Measurements from ENCODE around the gene ADCY2.

DNA sequence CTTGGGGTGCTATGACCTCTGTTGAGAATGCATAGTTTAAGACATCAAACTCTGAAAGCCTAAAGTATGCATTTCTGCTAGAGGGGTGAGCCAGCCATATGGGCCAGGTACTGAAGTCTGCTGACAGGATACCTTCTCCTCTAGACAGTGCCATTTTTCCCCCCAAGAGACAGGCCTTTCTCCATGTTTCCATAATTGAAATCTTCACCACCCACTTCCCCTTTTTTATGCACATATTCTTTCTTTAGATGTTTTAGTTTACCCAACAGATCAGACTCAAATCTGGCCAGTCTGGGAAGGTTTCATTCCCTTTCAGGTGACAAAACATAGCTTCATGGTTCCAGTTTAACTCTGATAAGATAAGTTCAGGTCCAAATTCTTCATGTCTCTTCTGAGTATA, 212.8 kb downstream of the ADCY2 start:
- TF ChIP-seq ZFP30 (CRISPR knock-in tag; IDR thresholded peaks at IDR 0.05) (no peak), ZNF70 (CRISPR knock-in tag; IDR thresholded peaks at IDR 0.05) (no peak), ZFP3 (CRISPR knock-in tag; IDR thresholded peaks at IDR 0.05) (no peak), ARNTL (CRISPR knock-in tag; IDR thresholded peaks at IDR 0.05; ENCODE audit: borderline replicate concordance, low read depth) (no peak), TCF4 (CRISPR knock-in tag; IDR thresholded peaks at IDR 0.05; ENCODE audit: borderline replicate concordance) (no peak), TOX (CRISPR knock-in tag; IDR thresholded peaks at IDR 0.05; ENCODE audit: borderline replicate concordance) (no peak)
- TF ChIP-seq, protein P1, sequence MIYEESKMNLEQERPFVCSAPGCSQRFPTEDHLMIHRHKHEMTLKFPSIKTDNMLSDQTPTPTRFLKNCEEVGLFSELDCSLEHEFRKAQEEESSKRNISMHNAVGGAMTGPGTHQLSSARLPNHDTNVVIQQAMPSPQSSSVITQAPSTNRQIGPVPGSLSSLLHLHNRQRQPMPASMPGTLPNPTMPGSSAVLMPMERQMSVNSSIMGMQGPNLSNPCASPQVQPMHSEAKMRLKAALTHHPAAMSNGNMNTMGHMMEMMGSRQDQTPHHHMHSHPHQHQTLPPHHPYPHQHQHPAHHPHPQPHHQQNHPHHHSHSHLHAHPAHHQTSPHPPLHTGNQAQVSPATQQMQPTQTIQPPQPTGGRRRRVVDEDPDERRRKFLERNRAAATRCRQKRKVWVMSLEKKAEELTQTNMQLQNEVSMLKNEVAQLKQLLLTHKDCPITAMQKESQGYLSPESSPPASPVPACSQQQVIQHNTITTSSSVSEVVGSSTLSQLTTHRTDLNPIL (CRISPR knock-in tag; IDR thresholded peaks at IDR 0.05; ENCODE audit: low read depth): no peak
- TF ChIP-seq, protein P2, sequence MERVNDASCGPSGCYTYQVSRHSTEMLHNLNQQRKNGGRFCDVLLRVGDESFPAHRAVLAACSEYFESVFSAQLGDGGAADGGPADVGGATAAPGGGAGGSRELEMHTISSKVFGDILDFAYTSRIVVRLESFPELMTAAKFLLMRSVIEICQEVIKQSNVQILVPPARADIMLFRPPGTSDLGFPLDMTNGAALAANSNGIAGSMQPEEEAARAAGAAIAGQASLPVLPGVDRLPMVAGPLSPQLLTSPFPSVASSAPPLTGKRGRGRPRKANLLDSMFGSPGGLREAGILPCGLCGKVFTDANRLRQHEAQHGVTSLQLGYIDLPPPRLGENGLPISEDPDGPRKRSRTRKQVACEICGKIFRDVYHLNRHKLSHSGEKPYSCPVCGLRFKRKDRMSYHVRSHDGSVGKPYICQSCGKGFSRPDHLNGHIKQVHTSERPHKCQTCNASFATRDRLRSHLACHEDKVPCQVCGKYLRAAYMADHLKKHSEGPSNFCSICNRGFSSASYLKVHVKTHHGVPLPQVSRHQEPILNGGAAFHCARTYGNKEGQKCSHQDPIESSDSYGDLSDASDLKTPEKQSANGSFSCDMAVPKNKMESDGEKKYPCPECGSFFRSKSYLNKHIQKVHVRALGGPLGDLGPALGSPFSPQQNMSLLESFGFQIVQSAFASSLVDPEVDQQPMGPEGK (CRISPR knock-in tag; IDR thresholded peaks at IDR 0.05; ENCODE audit: borderline replicate concordance): no peak

All from SK-N-SH treated with all-trans-retinoic acid at 6 μM for 48 hours (cell line).